Thyroid gland (tissue), 4 donors: ENCODE measurements around the gene CDH1. TPM values are rescaled to one million over a fixed set of nuclear protein-coding genes. Genes with fewer than 3 reads are reported as not detected.

Experiments
- DNase-seq, 2 donors: peaks; one replicate each; pipeline ENCODE4 v3.0.0-alpha.2; 2019
- H3K27ac ChIP-seq, 3 donors: fragments of 200-600 bp; sonication (generic); 1 replicate in 2 of 3; 2 replicates in 1 of 3; pipeline ENCODE4 v1.5.1; 2016 to 2019; ENCODE audit warnings: mild to moderate bottlenecking in 1 of 3, moderate library complexity in 1 of 3
- H3K27me3 ChIP-seq: fragments of 200-600 bp; sonication (generic); one replicate; pipeline ENCODE4 v1.5.1; 2019
- H3K36me3 ChIP-seq, 2 donors: fragments of 200-600 bp; sonication (generic); one replicate each; pipeline ENCODE4 v1.5.1; 2016 to 2019
- H3K4me1 ChIP-seq, 2 donors: fragments of 200-600 bp; sonication (generic); one replicate each; pipeline ENCODE4 v1.5.1; 2017 to 2019
- H3K4me3 ChIP-seq, 3 donors: fragments of 200-600 bp; sonication (generic); replicated peaks in 1 of 3; 1 replicate in 2 of 3; 2 replicates in 1 of 3; pipeline ENCODE4 v1.5.1; 2016; ENCODE audit warnings: mild to moderate bottlenecking in 1 of 3
- H3K9me3 ChIP-seq: fragments of 200-600 bp; sonication (generic); one replicate; pipeline ENCODE4 v1.5.1; 2017
- CTCF ChIP-seq, 6 experiments: fragments of 200-600 bp in 3 of 6; fragments of 450-650 bp in 3 of 6; sonication (generic) in 3 of 6; IDR thresholded peaks; one replicate each; pipeline ENCODE4 v1.5.1; 2016 to 2019; ENCODE audit warnings: antibody characterized with exemption in 6 of 6, mild to moderate bottlenecking in 2 of 6, inconsistent platforms in 1 of 6, moderate library complexity in 1 of 6
- POLR2A ChIP-seq, 2 donors: fragments of 450-650 bp; IDR thresholded peaks; one replicate each; pipeline ENCODE4 v1.6.1; 2017; ENCODE audit warnings: antibody characterized with exemption in 2 of 2, mild to moderate bottlenecking in 2 of 2, moderate library complexity in 1 of 2
- WGBS, 2 donors: methylation state at CpG; one replicate each; pipeline ENCODE4 v1.1.5; 2017; 5-methylcytosine and 5-hydroxymethylcytosine counted together
- intact Hi-C: fragments of 100-400 bp; cut with DNase I; formaldehyde crosslinking; loops from one replicate; pipeline ENCODE4 v1.15.1; 2023
- total RNA-seq, 4 donors: library from RNA; depleted of rRNA; stranded (reverse); fragments of >200 nt; gene quantifications; one replicate each; pipeline ENCODE4 v1.2.3, GENCODE V29; 2016

Gene CDH1
- total RNA-seq, 4 donors from 2014 or later: 177 to 287 (median 279) TPM

GRCh38 chr16:68767581-68767980 is 30.5 kb downstream of the CDH1 start:
- TF ChIP-seq CTCF (IDR thresholded peaks at IDR 0.05) (no peak), POLR2A (IDR thresholded peaks at IDR 0.05) (no peak)
- DNase-seq: no peak
- WGBS, 2 donors: 84 to 90% methylated on average over 1 of the region's 1 CpG
- Histone ChIP-seq H3K36me3 (no peaks in the 10 kb centered on the region), H3K27me3 (no peaks in the 10 kb centered on the region), H3K27ac (no peak overlapping the region), H3K4me1 (peaks cover 8% of the 10 kb centered on the region in 2 donors), H3K4me3 (no peak overlapping the region), H3K9me3 (no peaks in the 10 kb centered on the region)
- intact Hi-C loops: no loop called here

GRCh38 chr16:68768175-68768574 is 31.1 kb downstream of the CDH1 start:
- 81 to 96% methylated on average over 7 of the region's 7 CpGs for WGBS, 2 donors

GRCh38 chr16:68768771-68769170 is 31.7 kb downstream of the CDH1 start:
- H3K4me3 ChIP-seq: no peak overlapping the region
- intact Hi-C loops: no loop called here
- DNase-seq: no peak
- 88 to 96% methylated on average over 2 of the region's 2 CpGs for WGBS, 2 donors
- TF ChIP-seq CTCF (IDR thresholded peaks at IDR 0.05) (no peak), POLR2A (IDR thresholded peaks at IDR 0.05) (no peak)
- H3K27ac ChIP-seq: no peak overlapping the region
- H3K27me3 ChIP-seq: no peaks in the 10 kb centered on the region
- H3K4me1 ChIP-seq: peaks cover 0 to 4% of the 10 kb centered on the region in 2 donors
- H3K36me3 ChIP-seq: no peaks in the 10 kb centered on the region
- no peaks in the 10 kb centered on the region for H3K9me3 ChIP-seq

More at GRCh38 chr16:68768175-68768574, 31.1 kb downstream of the CDH1 start:
- Histone ChIP-seq H3K27me3 (no peaks in the 10 kb centered on the region), H3K27ac (no peak overlapping the region), H3K4me3 (no peak overlapping the region), H3K4me1 (peaks cover 2 to 4% of the 10 kb centered on the region in 2 donors), H3K36me3 (no peaks in the 10 kb centered on the region), H3K9me3 (no peaks in the 10 kb centered on the region)
- DNase-seq: no peak
- intact Hi-C loops: no loop called here
- TF ChIP-seq CTCF (IDR thresholded peaks at IDR 0.05) (no peak), POLR2A (IDR thresholded peaks at IDR 0.05) (no peak)

- Histone ChIP-seq H3K27ac (no peak overlapping the region), H3K36me3 (no peaks in the 10 kb centered on the region), H3K4me1 (peaks cover 14 to 17% of the 10 kb centered on the region in 2 donors), H3K4me3 (no peak overlapping the region), H3K27me3 (no peaks in the 10 kb centered on the region), H3K9me3 (no peaks in the 10 kb centered on the region)
- WGBS, 2 donors: 89% methylated on average over 8 of the region's 8 CpGs
- intact Hi-C loops: no loop called here
- DNase-seq: no peak
- TF ChIP-seq POLR2A (IDR thresholded peaks at IDR 0.05) (no peak), CTCF (IDR thresholded peaks at IDR 0.05) (no peak)
Measured at GRCh38 chr16:68770671-68771070, 33.6 kb downstream of the CDH1 start.

- 92 to 96% methylated on average over 11 of the region's 11 CpGs for WGBS, 2 donors
- DNase-seq: no peak
- no peak overlapping the region for H3K4me3 ChIP-seq
- peak overlapping the region in 1 of 3 donors; percentile 24 for H3K27ac ChIP-seq
- H3K27me3 ChIP-seq: no peaks in the 10 kb centered on the region
- intact Hi-C loops: no loop called here
- no peaks in the 10 kb centered on the region for H3K9me3 ChIP-seq
- no peak for TF ChIP-seq CTCF (IDR thresholded peaks at IDR 0.05)
- no peak for TF ChIP-seq POLR2A (IDR thresholded peaks at IDR 0.05)
- H3K4me1 ChIP-seq: peaks cover 22 to 32% of the 10 kb centered on the region in 2 donors
- no peaks in the 10 kb centered on the region for H3K36me3 ChIP-seq
Measured at GRCh38 chr16:68772030-68772681, 35.1 kb downstream of the CDH1 start.
